ENCODE data around the gene DELE1. TPM values are rescaled to one million over a fixed set of nuclear protein-coding genes. Genes with fewer than 3 reads are reported as not detected.

DELE1 gene
- total RNA-seq, 1 donor from 2014 or later: 42.3 TPM

- Histone ChIP-seq H3K4me3 (ENCODE audit: low read length in 3 of 3) (no peak overlapping the region), H3K4me1 (ENCODE audit: control insufficient read depth in 3 of 3, insufficient read depth in 3 of 3, low read length in 3 of 3) (peaks cover 2 to 9% (median 4%) of the 10 kb centered on the region in 3 donors), H3K27me3 (ENCODE audit: control insufficient read depth in 3 of 3, insufficient read depth in 3 of 3, low read length in 3 of 3) (no peaks in the 10 kb centered on the region), H3K27ac (ENCODE audit: low read depth, low read length) (no peak overlapping the region), H3K36me3 (ENCODE audit: control insufficient read depth in 3 of 3, insufficient read depth in 3 of 3, low read length in 3 of 3) (peaks cover 65 to 82% (median 72%) of the 10 kb centered on the region in 3 donors), H3K9ac (ENCODE audit: low read depth in 1 of 3, low read length in 3 of 3) (no peak overlapping the region), H3K9me3 (ENCODE audit: control insufficient read depth in 3 of 3, low read length in 3 of 3) (no peaks in the 10 kb centered on the region)
Observed at GRCh38 chr5:141935538-141935937, 11.9 kb downstream of the DELE1 start.

- H3K4me3 ChIP-seq (ENCODE audit: low read length in 3 of 3): no peak overlapping the region
- peaks cover 6 to 11% (median 7%) of the 10 kb centered on the region in 3 donors for H3K27me3 ChIP-seq (ENCODE audit: control insufficient read depth in 3 of 3, insufficient read depth in 3 of 3, low read length in 3 of 3)
- H3K4me1 ChIP-seq (ENCODE audit: control insufficient read depth in 3 of 3, insufficient read depth in 3 of 3, low read length in 3 of 3): peaks cover 12 to 22% (median 20%) of the 10 kb centered on the region in 3 donors
- peaks cover 22 to 36% (median 36%) of the 10 kb centered on the region in 3 donors for H3K36me3 ChIP-seq (ENCODE audit: control insufficient read depth in 3 of 3, insufficient read depth in 3 of 3, low read length in 3 of 3)
- peak overlapping the region; percentile 33 for H3K27ac ChIP-seq (ENCODE audit: low read depth, low read length)
- peak overlapping the region in 1 of 3 donors; percentile 3 for H3K9ac ChIP-seq (ENCODE audit: low read depth in 1 of 3, low read length in 3 of 3)
- H3K9me3 ChIP-seq (ENCODE audit: control insufficient read depth in 3 of 3, low read length in 3 of 3): no peaks in the 10 kb centered on the region
Observed at GRCh38 chr5:141940695-141941271, 17.1 kb downstream of the DELE1 start.

GRCh38 chr5:141941307-141941706 is 17.6 kb downstream of the DELE1 start:
- peak overlapping the region; percentile 11 for H3K27ac ChIP-seq (ENCODE audit: low read depth, low read length)

GRCh38 chr5:141941779-141942178 is 18.1 kb downstream of the DELE1 start:
- H3K27ac ChIP-seq (ENCODE audit: low read depth, low read length): peak overlapping the region; percentile 11
- no peak overlapping the region for H3K4me3 ChIP-seq (ENCODE audit: low read length in 3 of 3)
- H3K4me1 ChIP-seq (ENCODE audit: control insufficient read depth in 3 of 3, insufficient read depth in 3 of 3, low read length in 3 of 3): peaks cover 19 to 30% (median 28%) of the 10 kb centered on the region in 3 donors
- H3K36me3 ChIP-seq (ENCODE audit: control insufficient read depth in 3 of 3, insufficient read depth in 3 of 3, low read length in 3 of 3): peaks cover 16 to 28% (median 26%) of the 10 kb centered on the region in 3 donors
- H3K9me3 ChIP-seq (ENCODE audit: control insufficient read depth in 3 of 3, low read length in 3 of 3): no peaks in the 10 kb centered on the region
- H3K9ac ChIP-seq (ENCODE audit: low read depth in 1 of 3, low read length in 3 of 3): no peak overlapping the region
- H3K27me3 ChIP-seq (ENCODE audit: control insufficient read depth in 3 of 3, insufficient read depth in 3 of 3, low read length in 3 of 3): peaks cover 11 to 20% (median 14%) of the 10 kb centered on the region in 3 donors

More at GRCh38 chr5:141941307-141941706, 17.6 kb downstream of the DELE1 start:
- Histone ChIP-seq H3K4me3 (ENCODE audit: low read length in 3 of 3) (no peak overlapping the region), H3K9me3 (ENCODE audit: control insufficient read depth in 3 of 3, low read length in 3 of 3) (no peaks in the 10 kb centered on the region), H3K4me1 (ENCODE audit: control insufficient read depth in 3 of 3, insufficient read depth in 3 of 3, low read length in 3 of 3) (peaks cover 16 to 27% (median 26%) of the 10 kb centered on the region in 3 donors), H3K9ac (ENCODE audit: low read depth in 1 of 3, low read length in 3 of 3) (peak overlapping the region in 1 of 3 donors; percentile 3), H3K36me3 (ENCODE audit: control insufficient read depth in 3 of 3, insufficient read depth in 3 of 3, low read length in 3 of 3) (peaks cover 18 to 31% (median 30%) of the 10 kb centered on the region in 3 donors), H3K27me3 (ENCODE audit: control insufficient read depth in 3 of 3, insufficient read depth in 3 of 3, low read length in 3 of 3) (peaks cover 8 to 17% (median 10%) of the 10 kb centered on the region in 3 donors)

- Histone ChIP-seq H3K4me3 (ENCODE audit: low read length in 3 of 3) (no peak overlapping the region), H3K4me1 (ENCODE audit: control insufficient read depth in 3 of 3, insufficient read depth in 3 of 3, low read length in 3 of 3) (peaks cover 19 to 30% (median 28%) of the 10 kb centered on the region in 3 donors), H3K9me3 (ENCODE audit: control insufficient read depth in 3 of 3, low read length in 3 of 3) (no peaks in the 10 kb centered on the region), H3K27me3 (ENCODE audit: control insufficient read depth in 3 of 3, insufficient read depth in 3 of 3, low read length in 3 of 3) (peaks cover 11 to 21% (median 14%) of the 10 kb centered on the region in 3 donors), H3K36me3 (ENCODE audit: control insufficient read depth in 3 of 3, insufficient read depth in 3 of 3, low read length in 3 of 3) (peaks cover 10 to 23% (median 20%) of the 10 kb centered on the region in 3 donors), H3K9ac (ENCODE audit: low read depth in 1 of 3, low read length in 3 of 3) (peak overlapping the region in 1 of 3 donors; percentile 58), H3K27ac (ENCODE audit: low read depth, low read length) (no peak overlapping the region)
Observed at GRCh38 chr5:141942185-141942857, 18.6 kb downstream of the DELE1 start.

GRCh38 chr5:141944076-141944475 is 20.4 kb downstream of the DELE1 start:
- H3K27ac ChIP-seq (ENCODE audit: low read depth, low read length): no peak overlapping the region
- peaks cover 3 to 11% (median 8%) of the 10 kb centered on the region in 3 donors for H3K36me3 ChIP-seq (ENCODE audit: control insufficient read depth in 3 of 3, insufficient read depth in 3 of 3, low read length in 3 of 3)
- H3K4me1 ChIP-seq (ENCODE audit: control insufficient read depth in 3 of 3, insufficient read depth in 3 of 3, low read length in 3 of 3): peaks cover 19 to 32% (median 28%) of the 10 kb centered on the region in 3 donors
- H3K9ac ChIP-seq (ENCODE audit: low read depth in 1 of 3, low read length in 3 of 3): no peak overlapping the region
- H3K27me3 ChIP-seq (ENCODE audit: control insufficient read depth in 3 of 3, insufficient read depth in 3 of 3, low read length in 3 of 3): peaks cover 11 to 28% (median 14%) of the 10 kb centered on the region in 3 donors
- H3K9me3 ChIP-seq (ENCODE audit: control insufficient read depth in 3 of 3, low read length in 3 of 3): no peaks in the 10 kb centered on the region
- no peak overlapping the region for H3K4me3 ChIP-seq (ENCODE audit: low read length in 3 of 3)

- Histone ChIP-seq H3K9me3 (ENCODE audit: control insufficient read depth in 3 of 3, low read length in 3 of 3) (no peaks in the 10 kb centered on the region), H3K36me3 (ENCODE audit: control insufficient read depth in 3 of 3, insufficient read depth in 3 of 3, low read length in 3 of 3) (peaks cover 0 to 10% (median 4%) of the 10 kb centered on the region in 3 donors), H3K4me3 (ENCODE audit: low read length in 3 of 3) (no peak overlapping the region), H3K9ac (ENCODE audit: low read depth in 1 of 3, low read length in 3 of 3) (no peak overlapping the region), H3K27me3 (ENCODE audit: control insufficient read depth in 3 of 3, insufficient read depth in 3 of 3, low read length in 3 of 3) (peaks cover 14 to 42% (median 14%) of the 10 kb centered on the region in 3 donors), H3K4me1 (ENCODE audit: control insufficient read depth in 3 of 3, insufficient read depth in 3 of 3, low read length in 3 of 3) (peaks cover 17 to 34% (median 28%) of the 10 kb centered on the region in 3 donors), H3K27ac (ENCODE audit: low read depth, low read length) (no peak overlapping the region)
Observed at GRCh38 chr5:141945511-141946051, 21.9 kb downstream of the DELE1 start.

GRCh38 chr5:141947316-141947715 is 23.6 kb downstream of the DELE1 start:
- Histone ChIP-seq H3K27me3 (ENCODE audit: control insufficient read depth in 3 of 3, insufficient read depth in 3 of 3, low read length in 3 of 3) (peaks cover 14 to 45% (median 14%) of the 10 kb centered on the region in 3 donors), H3K4me3 (ENCODE audit: low read length in 3 of 3) (no peak overlapping the region), H3K36me3 (ENCODE audit: control insufficient read depth in 3 of 3, insufficient read depth in 3 of 3, low read length in 3 of 3) (peaks cover 0 to 10% (median 4%) of the 10 kb centered on the region in 3 donors), H3K9ac (ENCODE audit: low read depth in 1 of 3, low read length in 3 of 3) (no peak overlapping the region), H3K9me3 (ENCODE audit: control insufficient read depth in 3 of 3, low read length in 3 of 3) (no peaks in the 10 kb centered on the region), H3K27ac (ENCODE audit: low read depth, low read length) (no peak overlapping the region), H3K4me1 (ENCODE audit: control insufficient read depth in 3 of 3, insufficient read depth in 3 of 3, low read length in 3 of 3) (peaks cover 19 to 24% (median 24%) of the 10 kb centered on the region in 3 donors)

- peaks cover 0 to 10% (median 4%) of the 10 kb centered on the region in 3 donors for H3K36me3 ChIP-seq (ENCODE audit: control insufficient read depth in 3 of 3, insufficient read depth in 3 of 3, low read length in 3 of 3)
- no peak overlapping the region for H3K9ac ChIP-seq (ENCODE audit: low read depth in 1 of 3, low read length in 3 of 3)
- no peak overlapping the region for H3K27ac ChIP-seq (ENCODE audit: low read depth, low read length)
- H3K4me1 ChIP-seq (ENCODE audit: control insufficient read depth in 3 of 3, insufficient read depth in 3 of 3, low read length in 3 of 3): peaks cover 16 to 22% (median 20%) of the 10 kb centered on the region in 3 donors
- peaks cover 14 to 45% (median 14%) of the 10 kb centered on the region in 3 donors for H3K27me3 ChIP-seq (ENCODE audit: control insufficient read depth in 3 of 3, insufficient read depth in 3 of 3, low read length in 3 of 3)
- no peak overlapping the region for H3K4me3 ChIP-seq (ENCODE audit: low read length in 3 of 3)
- no peaks in the 10 kb centered on the region for H3K9me3 ChIP-seq (ENCODE audit: control insufficient read depth in 3 of 3, low read length in 3 of 3)
Observed at GRCh38 chr5:141948812-141949211, 25.1 kb downstream of the DELE1 start.
